ENCODE data around the gene SPOCK2.
"Not testable (repeated sequence)": the region's sequence is repeated elsewhere in the genome, so short reads cannot be mapped to it uniquely, and the experiment has no call there.

SPOCK2 gene

GRCh38 chr10:72053690-72054089, 34.7 kb downstream of the SPOCK2 start:
- DNase-seq = no peak
- no peak for ATAC-seq

GRCh38 chr10:72050873-72051272, 37.5 kb downstream of the SPOCK2 start:
- ATAC-seq = no peak

GRCh38 chr10:72049969-72050781, 38.2 kb downstream of the SPOCK2 start:
- ATAC-seq (peak; percentile 10), DNase-seq (no peak)

More at GRCh38 chr10:72050873-72051272, 37.5 kb downstream of the SPOCK2 start:
- no peak for DNase-seq

GRCh38 chr10:72049472-72049871, 38.9 kb downstream of the SPOCK2 start:
- ATAC-seq (no peak), DNase-seq (no peak)

GRCh38 chr10:72048450-72049124, 39.8 kb downstream of the SPOCK2 start:
- ATAC-seq (peak; percentile 93), DNase-seq (peak; percentile 95)

- DNase-seq (no peak), ATAC-seq (no peak)
Measured at GRCh38 chr10:72045586-72045985, 42.8 kb downstream of the SPOCK2 start.

GRCh38 chr10:72044417-72045041, 43.8 kb downstream of the SPOCK2 start:
- ATAC-seq = no peak
- no peak for DNase-seq

- ATAC-seq = no peak
- DNase-seq = no peak
Measured at GRCh38 chr10:72043016-72043834, 45.1 kb downstream of the SPOCK2 start.

- DNase-seq (no peak), ATAC-seq (no peak)
Measured at GRCh38 chr10:72041491-72041890, 46.9 kb downstream of the SPOCK2 start.

GRCh38 chr10:72039377-72039776, 49.0 kb downstream of the SPOCK2 start:
- ATAC-seq (peak; percentile 46), DNase-seq (no peak)

GRCh38 chr10:72038458-72039001, 49.8 kb downstream of the SPOCK2 start:
- DNase-seq = no peak
- ATAC-seq = no peak

GRCh38 chr10:72037811-72038210, 50.5 kb downstream of the SPOCK2 start:
- DNase-seq (no peak), ATAC-seq (no peak)

- no peak for ATAC-seq
- DNase-seq = no peak
Measured at GRCh38 chr10:72037266-72037665, 51.1 kb downstream of the SPOCK2 start.

GRCh38 chr10:72035252-72035887, 53.0 kb downstream of the SPOCK2 start:
- DNase-seq (no peak), ATAC-seq (no peak)

GRCh38 chr10:72034761-72035160, 53.6 kb downstream of the SPOCK2 start:
- DNase-seq = no peak
- ATAC-seq = no peak

- no peak for DNase-seq
- ATAC-seq = no peak
Measured at GRCh38 chr10:72034040-72034499, 54.3 kb downstream of the SPOCK2 start.

GRCh38 chr10:72032409-72033162, 55.8 kb downstream of the SPOCK2 start:
- not testable (repeated sequence) for DNase-seq, ATAC-seq

GRCh38 chr10:72031706-72032105, 56.6 kb downstream of the SPOCK2 start:
- DNase-seq (no peak), ATAC-seq (no peak)

GRCh38 chr10:72030762-72031543, 57.4 kb downstream of the SPOCK2 start:
- ATAC-seq (no peak), DNase-seq (no peak)

- DNase-seq = no peak
- ATAC-seq = no peak
Measured at GRCh38 chr10:72029414-72029813, 58.9 kb downstream of the SPOCK2 start.

All from stimulated activated naive CD8-positive, alpha-beta T cell treated with anti-CD3 and anti-CD28 coated beads, Interleukin-15, Interleukin-2, amounts not matched to agents 100 U/mL and 50 U/mL, for 24 hours (primary cell).